Right renal cortex interstitium (tissue), 3 donors: ENCODE data around the gene OR2T6. TPM values are rescaled to one million over a fixed set of nuclear protein-coding genes. Genes with fewer than 3 reads are reported as not detected.
"Not testable (repeated sequence)": the region's sequence is repeated elsewhere in the genome, so short reads cannot be mapped to it uniquely, and the experiment has no call there.

Source experiments
- DNase-seq, 3 donors: peaks; one replicate each; pipeline ENCODE4 v3.0.0-alpha.2; 2013; ENCODE audit warnings: low read depth in 3 of 3, low spot score in 2 of 3
- polyA plus RNA-seq, 3 donors: library from polyadenylated mRNA; unstranded; fragments of 120-200 nt; gene quantifications; one replicate each; pipeline ENCODE4 v1.2.1, GENCODE V29; 2013; ENCODE audit not compliant: insufficient read length in 3 of 3

OR2T6 gene
- polyA plus RNA-seq, 3 donors: 0.03 to 0.17 (median 0.08) TPM

GRCh38 chr1:248432201-248432600 lies 56.7 kb downstream of the OR2T6 start:
- not testable (repeated sequence) for DNase-seq

- DNase-seq: not testable (repeated sequence)
These were observed 58.4 kb downstream of the OR2T6 start for GRCh38 chr1:248433811-248434415.

- not testable (repeated sequence) for DNase-seq
These were observed 59.4 kb downstream of the OR2T6 start for GRCh38 chr1:248434913-248435312.

DNA sequence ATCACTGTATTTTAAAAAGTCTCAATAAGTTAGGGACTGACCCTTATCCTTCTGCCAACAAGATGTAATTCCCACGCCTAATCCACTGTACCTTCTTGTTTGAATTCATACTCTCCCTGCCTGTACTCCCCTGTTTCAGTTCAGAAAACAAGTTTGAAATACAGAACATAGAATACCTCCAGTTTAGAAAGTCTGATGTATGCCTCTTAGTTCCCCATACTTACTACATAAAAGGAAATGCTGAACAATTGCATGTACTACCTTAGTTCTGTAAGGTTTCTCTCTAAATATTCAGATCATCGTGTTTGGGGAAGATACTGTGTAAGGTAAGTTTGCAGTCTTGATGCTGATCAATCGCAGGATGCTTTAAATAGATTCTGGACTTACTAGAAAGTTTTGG lies 60.8 kb downstream of the OR2T6 start:
- not testable (repeated sequence) for DNase-seq

- not testable (repeated sequence) for DNase-seq
These were observed 63.1 kb downstream of the OR2T6 start for GRCh38 chr1:248438668-248439067.

GRCh38 chr1:248439283-248439682 lies 63.7 kb downstream of the OR2T6 start:
- not testable (repeated sequence) for DNase-seq

Other genes starting within 250 kb of the OR2T6 start
- not detected for gene OR2M5, start 230.6 kb upstream of the OR2T6 start, polyA plus RNA-seq
- not detected for gene OR2M2, start 200.9 kb upstream of the OR2T6 start, polyA plus RNA-seq
- gene OR2M3, start 178.5 kb upstream of the OR2T6 start, polyA plus RNA-seq: under 1 TPM in 2 of 3 donors, not detected in 1; 0.03 TPM
- under 1 TPM in 1 of 3 donors, not detected in 2; 0.03 TPM for gene OR2M4, start 144.3 kb upstream of the OR2T6 start, polyA plus RNA-seq
- not detected for gene OR2T33, start 97.8 kb upstream of the OR2T6 start, polyA plus RNA-seq
- not detected for gene OR2T12, start 72.3 kb upstream of the OR2T6 start, polyA plus RNA-seq
- gene OR2M7, start 51.2 kb upstream of the OR2T6 start, polyA plus RNA-seq: not detected
- not detected for gene OR14C36, start 27.0 kb upstream of the OR2T6 start, polyA plus RNA-seq
- gene OR2T4, start 14.1 kb upstream of the OR2T6 start, polyA plus RNA-seq: not detected
- gene OR2T1, start 27.3 kb downstream of the OR2T6 start, polyA plus RNA-seq: not detected
- gene OR2T2, start 69.9 kb downstream of the OR2T6 start, polyA plus RNA-seq: not detected
- gene OR2T3, start 97.6 kb downstream of the OR2T6 start, polyA plus RNA-seq: not detected
- gene OR2T5, start 112.8 kb downstream of the OR2T6 start, polyA plus RNA-seq: not detected
- gene OR2G6, start 132.3 kb downstream of the OR2T6 start, polyA plus RNA-seq: under 1 TPM in 2 of 3 donors, not detected in 1; 0.03 to 0.06 TPM
- not detected for gene OR2T29, start 187.0 kb downstream of the OR2T6 start, polyA plus RNA-seq
- gene OR2T34, start 199.0 kb downstream of the OR2T6 start, polyA plus RNA-seq: not detected
- gene OR2T10, start 222.0 kb downstream of the OR2T6 start, polyA plus RNA-seq: under 1 TPM in 2 of 3 donors, not detected in 1; 0.16 to 0.24 TPM